GM18498 (cell line): Measurements from ENCODE around the gene PI4KA.
"Not testable (repeated sequence)": the region's sequence is repeated elsewhere in the genome, so short reads cannot be mapped to it uniquely, and the experiment has no call there.

ENCODE experiments used
- ATAC-seq: cut with Tn5 transposase; IDR thresholded peaks from one replicate; pipeline ENCODE4 v1.9.1; 2021; ENCODE audit warnings: mild to moderate bottlenecking, moderate library complexity; ENCODE audit not compliant: unreplicated experiment

Gene PI4KA

DNA sequence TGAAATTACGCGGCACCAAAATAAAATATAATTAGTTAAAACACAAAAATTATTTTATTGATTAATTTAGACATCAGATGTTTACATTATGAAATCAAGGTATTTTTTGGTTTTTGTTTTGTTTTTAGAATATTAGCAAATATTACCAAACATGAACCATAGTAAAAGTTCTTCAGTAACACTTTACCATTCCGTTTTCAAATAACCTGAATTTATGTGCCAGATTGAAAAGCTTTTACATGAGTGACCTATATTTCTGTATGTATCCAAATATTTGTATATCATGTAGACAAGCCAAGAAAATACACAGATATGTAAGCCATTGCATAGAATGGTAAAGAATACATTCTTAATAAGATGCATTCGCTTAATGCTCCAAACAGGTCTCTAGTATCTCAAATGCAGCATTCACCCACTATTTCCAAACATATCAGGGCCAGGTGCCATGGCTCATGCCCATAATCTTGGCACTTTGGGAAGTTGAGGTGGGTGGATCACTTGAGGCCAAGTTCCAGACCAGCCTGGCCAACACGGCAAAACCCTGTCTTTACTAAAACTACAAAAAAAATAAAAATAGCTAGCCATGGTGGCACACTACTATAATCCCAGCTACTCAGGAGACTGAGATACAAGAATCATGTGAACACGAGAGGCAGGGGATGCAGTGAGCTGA, 187.1 kb downstream of the PI4KA start:
- ATAC-seq, result no peak

DNA sequence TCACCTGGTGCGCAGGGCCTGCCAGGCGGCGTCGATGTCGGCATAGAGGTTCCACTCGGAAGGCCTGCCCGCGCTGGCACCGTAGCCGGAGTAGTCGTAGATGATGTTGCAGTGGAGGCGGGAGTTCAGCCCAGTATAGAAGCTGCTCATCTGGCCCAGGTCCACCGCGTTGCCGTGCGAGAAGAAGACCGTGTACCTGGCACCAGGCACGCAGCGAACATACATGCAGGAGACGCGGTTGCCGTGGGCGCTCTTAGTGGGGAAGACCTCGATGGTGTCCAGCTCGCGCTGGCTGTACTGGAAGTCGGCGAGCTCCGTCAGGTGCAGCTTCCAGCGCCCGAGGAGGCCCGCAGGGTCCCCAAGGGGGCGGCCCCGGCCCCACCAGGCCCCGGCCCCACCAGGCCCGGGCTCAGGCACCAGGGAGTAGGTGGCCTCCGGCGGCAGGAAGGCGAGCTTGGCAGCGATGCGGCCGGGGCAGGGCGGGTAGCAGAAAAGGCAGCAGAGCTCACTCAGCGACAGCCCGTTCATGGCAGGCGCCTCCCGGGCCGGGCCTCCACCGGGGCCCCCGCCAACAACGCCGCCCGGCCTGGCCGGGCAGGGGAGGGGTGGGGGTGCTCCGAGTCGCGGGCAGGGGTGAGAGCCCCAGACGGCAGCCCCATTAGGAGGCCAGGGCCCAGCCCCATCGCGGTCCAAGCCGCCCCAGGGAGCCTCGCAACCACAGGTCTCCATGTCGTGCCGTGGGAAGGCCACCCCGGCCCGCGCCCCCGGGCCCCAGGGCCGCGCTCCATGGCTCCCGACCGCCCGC, 188.0 kb downstream of the PI4KA start:
- not testable (repeated sequence) for ATAC-seq

DNA sequence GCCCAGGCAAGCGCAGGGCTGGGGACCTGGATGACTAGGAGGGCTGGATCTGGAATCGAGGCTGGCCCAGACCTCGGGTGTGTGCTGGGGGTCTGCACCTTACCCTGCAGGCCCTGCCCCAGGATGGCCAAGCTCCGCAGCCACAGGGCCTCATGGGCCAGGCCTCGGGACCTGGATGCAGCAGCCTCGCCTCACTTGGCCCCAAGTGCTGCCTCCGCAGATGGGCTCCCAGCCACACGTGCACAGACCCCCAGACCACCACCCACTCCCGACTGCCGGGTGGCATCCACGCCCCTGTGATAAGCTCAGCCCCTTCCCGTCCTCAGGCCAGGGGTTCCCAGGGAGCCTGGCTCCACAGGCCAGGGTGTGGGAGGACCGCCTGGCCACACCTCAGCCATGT, 188.7 kb downstream of the PI4KA start:
- ATAC-seq, result not testable (repeated sequence)

DNA sequence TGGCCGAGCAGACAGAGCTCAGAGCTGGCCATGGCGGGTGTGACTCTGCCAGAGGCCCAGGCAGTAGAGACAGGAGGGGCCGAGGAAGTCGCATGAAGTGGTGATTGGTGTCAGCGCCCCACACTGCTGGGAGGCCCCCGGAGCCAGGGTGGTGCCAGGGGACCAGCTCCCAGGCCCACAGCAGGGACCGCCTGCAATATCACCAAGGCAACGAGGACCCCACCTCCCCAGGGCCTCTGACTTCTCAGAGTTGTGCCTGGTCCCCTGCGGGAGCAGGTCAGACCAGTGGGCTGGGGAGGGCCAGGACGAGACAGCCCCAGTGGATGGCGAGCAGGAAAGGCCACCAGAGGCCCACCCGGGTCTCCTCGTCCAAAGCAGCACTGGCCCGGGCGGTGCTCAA, 189.1 kb downstream of the PI4KA start:
- ATAC-seq, result not testable (repeated sequence)

DNA sequence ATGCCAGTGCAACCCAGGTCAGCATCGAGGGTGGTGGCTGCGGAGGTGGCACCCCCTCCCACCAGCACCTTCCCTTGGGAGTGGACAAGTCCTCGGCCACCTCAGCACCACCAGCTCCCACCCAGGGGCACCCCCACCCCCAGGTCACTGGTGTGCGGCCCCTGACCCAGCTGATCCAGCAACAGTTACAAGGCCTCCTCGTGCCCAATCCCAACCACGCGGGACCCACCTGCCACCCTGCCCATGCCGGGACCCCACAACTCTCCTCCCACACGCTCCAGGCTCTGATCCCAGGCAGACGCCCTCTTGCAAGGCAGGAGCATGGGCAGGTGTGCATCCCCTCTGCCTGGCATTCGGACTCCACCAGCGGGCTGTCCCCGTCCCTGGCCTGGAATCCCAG, 189.8 kb downstream of the PI4KA start:
- ATAC-seq, result not testable (repeated sequence)

- ATAC-seq, result not testable (repeated sequence)
Measured at GRCh38 chr22:20668226-20668625, 190.4 kb downstream of the PI4KA start.

DNA sequence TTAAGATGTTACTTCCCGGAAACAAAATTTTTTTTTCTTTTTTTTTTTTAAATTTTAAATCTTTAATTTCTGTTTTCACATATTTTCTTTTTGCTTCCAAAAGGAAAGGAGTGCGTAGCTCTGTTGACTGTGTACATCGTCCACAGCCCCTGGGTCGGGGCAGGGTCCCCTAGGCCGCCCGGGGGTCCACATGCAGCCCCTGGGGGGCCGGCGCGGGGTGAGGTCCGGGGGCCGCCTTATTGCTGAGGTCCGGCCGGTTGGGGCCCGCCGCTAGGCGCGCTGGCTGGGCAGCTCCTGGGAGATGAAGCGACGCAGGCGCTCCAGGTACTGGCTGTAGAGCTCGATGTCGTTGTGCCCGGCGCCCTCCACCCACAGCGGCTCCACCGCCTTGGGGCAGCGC, 191.1 kb downstream of the PI4KA start:
- ATAC-seq, result not testable (repeated sequence)

GRCh38 chr22:20666560-20666959, 192.1 kb downstream of the PI4KA start:
- ATAC-seq, result no peak

DNA sequence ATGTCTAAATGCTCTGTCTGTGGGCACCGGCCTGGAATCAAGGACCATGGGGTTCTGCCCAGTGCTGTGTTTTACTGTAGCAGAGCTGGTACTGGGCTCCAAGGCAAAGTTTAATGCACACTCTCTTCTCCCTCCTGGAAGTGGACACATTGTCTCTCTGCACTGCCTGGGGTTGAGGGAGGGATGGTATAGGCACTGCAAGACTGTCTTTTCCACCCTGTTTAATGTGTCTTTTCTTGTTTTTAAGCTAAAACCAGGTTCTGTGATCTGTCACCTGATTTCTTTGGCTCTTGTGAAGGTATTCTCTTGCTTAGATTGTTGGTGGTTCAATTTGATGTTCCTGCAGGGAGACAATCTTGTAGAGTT, 194.0 kb downstream of the PI4KA start:
- no peak for ATAC-seq

DNA sequence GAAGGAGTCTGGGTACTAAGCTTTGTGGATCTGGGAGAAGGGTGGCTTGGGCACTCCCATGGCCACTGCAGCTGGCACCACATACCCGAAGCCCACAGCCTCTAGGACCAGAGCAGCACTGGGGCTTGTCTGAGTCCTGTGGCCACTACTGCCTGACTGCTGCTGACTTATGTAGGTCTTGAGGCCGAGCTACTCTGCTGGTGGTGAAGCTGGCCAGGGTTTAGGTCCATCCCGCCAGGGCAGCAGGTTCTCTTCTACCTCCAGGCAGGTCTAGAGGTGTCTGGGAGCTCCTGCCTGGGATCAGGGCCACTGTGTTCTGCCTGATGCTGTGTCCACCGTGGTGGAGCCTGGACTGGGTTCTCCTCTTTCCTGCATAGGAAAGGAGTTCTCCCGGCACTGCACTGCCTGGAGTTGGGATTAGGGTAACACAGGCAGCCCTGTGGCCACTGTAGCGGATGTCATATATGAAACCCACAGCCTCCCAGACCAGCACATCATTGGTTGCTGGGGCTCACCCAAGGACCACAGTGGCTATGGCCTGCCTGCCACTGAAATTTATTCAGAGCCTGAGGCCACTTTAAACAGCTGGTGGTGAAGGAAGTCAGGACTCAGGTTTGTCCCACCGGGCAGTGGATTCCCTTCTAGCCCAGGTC, 194.5 kb downstream of the PI4KA start:
- no peak for ATAC-seq

GRCh38 chr22:20663137-20663828, 195.3 kb downstream of the PI4KA start:
- ATAC-seq, result no peak

- not testable (repeated sequence) for ATAC-seq
Measured at GRCh38 chr22:20662524-20663036, 196.0 kb downstream of the PI4KA start.

- ATAC-seq, result no peak
Measured at GRCh38 chr22:20661473-20661872, 197.1 kb downstream of the PI4KA start.

DNA sequence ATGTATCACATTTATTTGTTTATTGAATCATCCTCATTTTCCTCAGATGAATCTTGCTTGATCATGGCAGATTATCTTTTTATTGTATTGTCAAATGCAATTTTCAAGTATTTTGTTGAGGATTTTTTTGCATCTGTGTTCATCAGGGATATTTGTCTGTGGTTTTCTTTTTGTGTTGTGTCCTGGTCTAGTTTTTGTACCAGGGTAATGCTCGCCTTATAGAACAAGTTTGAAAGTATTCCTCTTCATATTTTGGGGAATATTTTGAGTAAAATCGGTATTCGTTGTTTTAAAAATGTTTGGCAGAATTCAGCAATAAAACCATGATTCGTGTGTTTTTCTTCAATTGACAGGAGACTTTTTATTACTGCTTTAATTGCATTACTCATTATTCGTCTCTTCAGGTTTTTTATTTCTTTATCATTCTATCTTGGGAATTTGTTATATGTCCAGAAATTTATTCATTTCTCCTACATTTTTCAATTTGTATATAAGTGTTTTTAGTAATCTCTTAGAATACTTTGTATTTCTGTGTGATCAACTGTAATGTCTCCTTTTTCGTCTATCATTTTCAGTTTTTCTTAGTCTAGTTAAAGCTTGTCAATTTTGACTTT, 198.1 kb downstream of the PI4KA start:
- no peak for ATAC-seq

DNA sequence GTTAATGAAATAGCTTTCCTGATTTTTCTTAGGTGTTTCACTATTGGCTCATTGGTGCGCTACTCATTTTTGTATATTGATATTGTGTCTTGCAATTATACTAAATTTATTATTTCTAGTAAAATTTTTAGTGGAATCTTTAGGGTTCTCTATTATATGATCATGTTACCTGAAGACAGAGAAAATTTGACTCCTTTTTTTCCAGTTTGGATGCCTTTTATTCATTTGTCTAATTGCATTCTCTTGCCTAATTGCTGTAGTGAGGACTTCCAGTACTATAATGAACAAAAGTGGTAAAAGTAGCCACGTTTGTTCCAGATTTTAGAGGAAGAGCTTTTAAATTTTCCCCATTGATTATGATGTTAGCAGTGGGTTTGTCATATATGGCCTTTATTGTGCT, 198.7 kb downstream of the PI4KA start:
- no peak for ATAC-seq

GRCh38 chr22:20659258-20659657, 199.4 kb downstream of the PI4KA start:
- ATAC-seq, result no peak

GRCh38 chr22:20658433-20659222, 200.0 kb downstream of the PI4KA start:
- no peak for ATAC-seq

GRCh38 chr22:20657963-20658362, 200.6 kb downstream of the PI4KA start:
- ATAC-seq, result no peak
